Measurements from ENCODE around the gene TBC1D16. TPM values are rescaled to one million over a fixed set of nuclear protein-coding genes. Genes with fewer than 3 reads are reported as not detected.
A peak's percentile ranks its signal among the peaks of the same experiment; 100 is the strongest.

The TBC1D16 gene
- total RNA-seq, 1 donor, result 68.8 TPM

DNA sequence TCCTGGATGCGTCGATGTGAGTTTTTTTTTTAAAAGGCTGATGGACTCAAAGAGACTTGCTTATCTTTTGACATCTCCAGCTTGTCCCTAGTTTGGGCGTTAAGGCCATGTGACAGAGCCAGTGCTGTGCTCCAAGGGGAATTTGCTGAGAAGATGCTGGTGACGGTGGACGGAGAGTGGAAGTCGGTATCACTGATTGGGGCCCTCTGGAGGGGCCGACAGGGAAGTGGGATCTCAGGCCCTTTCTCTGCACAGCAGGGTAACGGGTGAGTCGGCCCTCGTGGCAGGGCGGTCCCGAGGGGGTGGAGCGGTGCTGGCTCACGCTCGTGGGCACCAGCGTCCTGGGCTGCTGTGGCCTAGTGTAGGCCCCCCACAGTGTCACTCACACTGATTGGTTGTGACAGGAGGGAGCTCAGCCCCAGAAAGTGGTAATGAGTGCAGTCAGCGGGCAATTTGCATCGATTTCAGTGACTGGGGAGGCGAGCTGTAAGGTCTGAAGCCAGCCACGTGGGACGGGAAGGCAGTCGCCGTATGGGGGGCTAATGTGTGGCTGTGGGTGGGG lies 91.3 kb downstream of the TBC1D16 start:
- H3K36me3 ChIP-seq (ENCODE audit: insufficient read depth, low read length), result peaks cover 17% of the 10 kb centered on the region
- DNase-seq (ENCODE audit: insufficient read length, low spot score, missing footprints), result peak; percentile 79
- no peak overlapping the region for H3K4me3 ChIP-seq (ENCODE audit: insufficient read depth, low read length)
- TF ChIP-seq, protein P1, sequence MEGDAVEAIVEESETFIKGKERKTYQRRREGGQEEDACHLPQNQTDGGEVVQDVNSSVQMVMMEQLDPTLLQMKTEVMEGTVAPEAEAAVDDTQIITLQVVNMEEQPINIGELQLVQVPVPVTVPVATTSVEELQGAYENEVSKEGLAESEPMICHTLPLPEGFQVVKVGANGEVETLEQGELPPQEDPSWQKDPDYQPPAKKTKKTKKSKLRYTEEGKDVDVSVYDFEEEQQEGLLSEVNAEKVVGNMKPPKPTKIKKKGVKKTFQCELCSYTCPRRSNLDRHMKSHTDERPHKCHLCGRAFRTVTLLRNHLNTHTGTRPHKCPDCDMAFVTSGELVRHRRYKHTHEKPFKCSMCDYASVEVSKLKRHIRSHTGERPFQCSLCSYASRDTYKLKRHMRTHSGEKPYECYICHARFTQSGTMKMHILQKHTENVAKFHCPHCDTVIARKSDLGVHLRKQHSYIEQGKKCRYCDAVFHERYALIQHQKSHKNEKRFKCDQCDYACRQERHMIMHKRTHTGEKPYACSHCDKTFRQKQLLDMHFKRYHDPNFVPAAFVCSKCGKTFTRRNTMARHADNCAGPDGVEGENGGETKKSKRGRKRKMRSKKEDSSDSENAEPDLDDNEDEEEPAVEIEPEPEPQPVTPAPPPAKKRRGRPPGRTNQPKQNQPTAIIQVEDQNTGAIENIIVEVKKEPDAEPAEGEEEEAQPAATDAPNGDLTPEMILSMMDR (IDR thresholded peaks at IDR 0.05; ENCODE audit: extremely low read depth, low read depth, low read length), result no peak
- peaks cover 8% of the 10 kb centered on the region for H4K20me1 ChIP-seq (ENCODE audit: insufficient read depth, low read length)
- no peak overlapping the region for H3K27ac ChIP-seq (ENCODE audit: low read depth, low read length)
- peaks cover 7% of the 10 kb centered on the region for H3K4me1 ChIP-seq (ENCODE audit: insufficient read depth, low read length)
- no peak overlapping the region for H2AFZ ChIP-seq (ENCODE audit: low read length)
- no peak overlapping the region for H3K4me2 ChIP-seq (ENCODE audit: insufficient read depth, low read length)
- H3K9me3 ChIP-seq (ENCODE audit: low read depth, low read length), result no peaks in the 10 kb centered on the region
- H3K27me3 ChIP-seq (ENCODE audit: insufficient read depth, low read length), result no peaks in the 10 kb centered on the region
- H3K79me2 ChIP-seq (ENCODE audit: insufficient read depth, low read length), result no peaks in the 10 kb centered on the region

DNA sequence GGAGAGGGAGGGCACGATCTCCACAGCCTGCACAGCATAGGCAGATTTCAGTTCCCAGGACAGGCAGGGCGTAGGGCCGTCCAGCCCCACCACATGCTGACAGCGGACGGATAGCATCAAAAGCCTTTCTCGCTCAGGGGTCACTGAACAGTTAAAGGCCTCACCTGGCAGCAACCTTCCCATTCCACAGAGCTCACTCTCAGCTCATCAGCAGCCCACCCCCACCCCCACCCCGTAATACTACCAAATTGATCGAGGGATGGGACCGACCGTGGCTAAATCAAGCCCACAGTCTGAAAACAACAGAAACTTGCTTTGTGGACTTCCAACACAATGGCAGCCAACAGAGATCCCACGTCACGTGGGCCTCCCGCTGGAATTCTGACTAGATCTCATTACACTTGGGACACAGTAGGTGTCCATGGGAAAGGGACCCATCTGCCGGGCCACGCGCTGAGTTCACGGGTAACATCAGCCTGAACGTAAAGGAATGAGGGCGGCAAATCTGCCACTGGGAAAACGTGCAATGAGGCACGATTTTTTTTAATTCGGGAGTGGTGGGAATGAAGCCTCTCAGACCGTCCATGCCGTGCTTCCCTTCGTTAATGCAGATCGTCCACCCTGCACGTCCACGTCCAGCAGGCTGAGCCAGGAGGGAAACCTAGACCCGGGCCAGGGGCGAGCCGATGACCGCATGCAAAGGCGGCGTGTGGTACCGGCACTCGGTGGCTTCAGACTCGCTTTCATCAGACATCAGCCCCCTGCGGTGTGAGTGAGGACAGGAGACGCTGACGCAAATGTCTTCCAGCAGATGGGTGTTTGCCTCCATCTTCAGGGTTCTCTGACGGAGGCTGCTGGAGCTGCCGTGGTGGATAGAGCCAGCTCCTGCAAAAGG lies 92.1 kb downstream of the TBC1D16 start:
- peaks cover 17% of the 10 kb centered on the region for H3K36me3 ChIP-seq (ENCODE audit: insufficient read depth, low read length)
- H4K20me1 ChIP-seq (ENCODE audit: insufficient read depth, low read length), result peaks cover 8% of the 10 kb centered on the region
- DNase-seq (ENCODE audit: insufficient read length, low spot score, missing footprints), result peak; percentile 65
- H3K27me3 ChIP-seq (ENCODE audit: insufficient read depth, low read length), result no peaks in the 10 kb centered on the region
- H3K79me2 ChIP-seq (ENCODE audit: insufficient read depth, low read length), result no peaks in the 10 kb centered on the region
- no peaks in the 10 kb centered on the region for H3K9me3 ChIP-seq (ENCODE audit: low read depth, low read length)
- H3K4me2 ChIP-seq (ENCODE audit: insufficient read depth, low read length), result no peak overlapping the region
- no peak overlapping the region for H2AFZ ChIP-seq (ENCODE audit: low read length)
- no peak overlapping the region for H3K27ac ChIP-seq (ENCODE audit: low read depth, low read length)
- TF ChIP-seq, protein P1 (IDR thresholded peaks at IDR 0.05; ENCODE audit: extremely low read depth, low read depth, low read length), result no peak
- peaks cover 7% of the 10 kb centered on the region for H3K4me1 ChIP-seq (ENCODE audit: insufficient read depth, low read length)
- H3K4me3 ChIP-seq (ENCODE audit: insufficient read depth, low read length), result no peak overlapping the region

DNA sequence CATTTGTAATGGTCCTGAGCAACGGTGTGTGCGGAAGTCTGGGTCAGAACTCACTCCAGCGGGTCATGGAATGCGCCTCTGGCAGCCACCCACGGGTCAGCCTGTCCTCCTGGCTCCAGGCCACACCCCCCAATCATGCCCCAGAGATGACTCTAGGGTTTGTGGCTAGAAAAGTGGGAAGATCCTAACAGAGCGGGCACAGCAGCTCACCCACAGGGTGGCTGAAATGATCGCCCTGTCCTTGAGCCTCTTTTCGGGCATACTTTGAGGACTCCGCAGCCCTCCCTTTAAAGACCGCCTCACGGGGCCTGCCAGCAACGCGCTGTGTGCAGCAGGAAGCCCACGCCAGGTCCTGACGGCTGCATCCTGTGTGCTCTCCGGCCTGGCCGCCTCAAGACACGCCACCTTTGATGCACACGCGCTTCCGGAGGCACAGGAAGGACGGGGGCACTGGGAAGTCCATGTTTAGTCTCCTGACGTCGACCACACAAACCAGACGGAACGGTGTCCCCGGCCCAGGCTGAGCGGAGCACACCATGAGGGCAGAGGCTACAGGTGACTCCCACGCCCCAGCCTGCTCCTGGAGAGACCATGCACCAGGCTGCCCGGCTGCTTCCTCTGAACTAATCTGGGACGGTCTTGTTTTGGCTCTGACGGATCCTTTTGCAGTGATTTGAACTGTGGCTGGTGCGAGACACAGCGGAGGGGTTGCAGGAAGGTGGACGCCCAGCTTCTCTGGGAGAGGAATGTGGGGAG lies 92.9 kb downstream of the TBC1D16 start:
- Histone ChIP-seq H4K20me1 (ENCODE audit: insufficient read depth, low read length) (peaks cover 8% of the 10 kb centered on the region), H3K79me2 (ENCODE audit: insufficient read depth, low read length) (no peaks in the 10 kb centered on the region), H3K36me3 (ENCODE audit: insufficient read depth, low read length) (peaks cover 17% of the 10 kb centered on the region), H3K4me3 (ENCODE audit: insufficient read depth, low read length) (no peak overlapping the region), H3K27ac (ENCODE audit: low read depth, low read length) (no peak overlapping the region), H2AFZ (ENCODE audit: low read length) (no peak overlapping the region), H3K4me2 (ENCODE audit: insufficient read depth, low read length) (no peak overlapping the region), H3K9me3 (ENCODE audit: low read depth, low read length) (no peaks in the 10 kb centered on the region), H3K27me3 (ENCODE audit: insufficient read depth, low read length) (no peaks in the 10 kb centered on the region), H3K4me1 (ENCODE audit: insufficient read depth, low read length) (peaks cover 7% of the 10 kb centered on the region)
- TF ChIP-seq, protein P1 (IDR thresholded peaks at IDR 0.05; ENCODE audit: extremely low read depth, low read depth, low read length), result no peak
- peak; percentile 98 for DNase-seq (ENCODE audit: insufficient read length, low spot score, missing footprints)
